ENCODE results near the gene ATXN2.
"Not testable (repeated sequence)": the region's sequence is repeated elsewhere in the genome, so short reads cannot be mapped to it uniquely, and the experiment has no call there.

ATXN2 gene

GRCh38 chr12:111404362-111405148 is 194.6 kb downstream of the ATXN2 start:
- no peak for DNase-seq (ENCODE audit: low read depth, low spot score)

GRCh38 chr12:111402490-111402824 is 196.7 kb downstream of the ATXN2 start:
- DNase-seq (ENCODE audit: low read depth, low spot score) = not testable (repeated sequence)

Measured in activated CD4-positive, CD25-positive, alpha-beta regulatory T cell treated with anti-CD3 and anti-CD28 coated beads, Interleukin-2, amount 50 U/mL, for 16 hours (primary cell).